Thoracic aorta (tissue), 2 donors: Measurements from ENCODE around the gene MYO3B. TPM values are rescaled to one million over a fixed set of nuclear protein-coding genes. Genes with fewer than 3 reads are reported as not detected.

Experiments used
- ATAC-seq: fragments of 150-250 bp; one replicate; pipeline ENCODE4 v1.8.0; 2017; ENCODE audit warnings: low read depth; ENCODE audit not compliant: insufficient number of reproducible peaks, low FRiP score
- DNase-seq: peaks from one replicate; pipeline ENCODE4 v3.0.0-alpha.2; 2020; ENCODE audit warnings: low spot score
- H3K27ac ChIP-seq, 2 donors: fragments of 200-600 bp; sonication (generic); 1 replicate in 1 of 2; 2 replicates in 1 of 2; pipeline ENCODE4 v1.5.1; 2016; ENCODE audit warnings: mild to moderate bottlenecking in 2 of 2, moderate library complexity in 2 of 2
- H3K27me3 ChIP-seq: fragments of 200-600 bp; sonication (generic); replicated peaks from 2 replicates; pipeline ENCODE4 v1.6.0; 2016; ENCODE audit warnings: mild to moderate bottlenecking; ENCODE audit not compliant: insufficient read depth
- H3K36me3 ChIP-seq: fragments of 200-600 bp; sonication (generic); one replicate; pipeline ENCODE4 v1.5.1; 2016
- H3K4me1 ChIP-seq, 2 donors: fragments of 200-600 bp; sonication (generic); 1 replicate in 1 of 2; 2 replicates in 1 of 2; pipeline versions ENCODE4 v1.5.1 to v1.6.0; 2016; ENCODE audit warnings: low read depth in 2 of 2, mild to moderate bottlenecking in 1 of 2; ENCODE audit not compliant: control insufficient read depth in 1 of 2
- H3K4me3 ChIP-seq: fragments of 200-600 bp; sonication (generic); 2 replicates; pipeline ENCODE4 v1.5.1; 2016; ENCODE audit warnings: mild to moderate bottlenecking
- H3K9me3 ChIP-seq: fragments of 200-600 bp; sonication (generic); 2 replicates; pipeline ENCODE4 v1.5.1; 2016
- CTCF ChIP-seq: fragments of 200-600 bp; sonication (generic); IDR thresholded peaks from one replicate; pipeline ENCODE4 v1.5.1; 2019; ENCODE audit warnings: antibody characterized with exemption
- total RNA-seq, 2 donors: library from RNA; depleted of rRNA; stranded (reverse); fragments of >200 nt; gene quantifications; one replicate each; pipeline versions ENCODE4 v1.1.0 to v1.2.3, GENCODE V29; 2016

MYO3B gene
- total RNA-seq, 2 donors from 2014 or later: not detected

- Histone ChIP-seq H3K36me3 (no peaks in the 10 kb centered on the region), H3K4me1 (peaks cover 2 to 13% of the 10 kb centered on the region in 2 donors), H3K27ac (no peak overlapping the region), H3K9me3 (no peaks in the 10 kb centered on the region), H3K4me3 (no peak overlapping the region), H3K27me3 (no peaks in the 10 kb centered on the region)
- ATAC-seq (no peak), DNase-seq (no peak)
- no peak for TF ChIP-seq CTCF
These were observed 43.7 kb downstream of the MYO3B start for GRCh38 chr2:170221317-170222288.

GRCh38 chr2:170222298-170222697, 44.4 kb downstream of the MYO3B start:
- no peak for TF ChIP-seq CTCF
- ATAC-seq (no peak), DNase-seq (no peak)
- Histone ChIP-seq H3K4me3 (no peak overlapping the region), H3K27me3 (no peaks in the 10 kb centered on the region), H3K4me1 (peaks cover 2 to 12% of the 10 kb centered on the region in 2 donors), H3K36me3 (no peaks in the 10 kb centered on the region), H3K27ac (no peak overlapping the region), H3K9me3 (no peaks in the 10 kb centered on the region)

- no peaks in the 10 kb centered on the region for H3K27me3 ChIP-seq
- DNase-seq (no peak), ATAC-seq (no peak)
- no peaks in the 10 kb centered on the region for H3K36me3 ChIP-seq
- no peak overlapping the region for H3K4me3 ChIP-seq
- no peaks in the 10 kb centered on the region for H3K9me3 ChIP-seq
- no peak for TF ChIP-seq CTCF
- no peak overlapping the region for H3K27ac ChIP-seq
- H3K4me1 ChIP-seq: peaks cover 2 to 6% of the 10 kb centered on the region in 2 donors
These were observed 44.9 kb downstream of the MYO3B start for GRCh38 chr2:170222842-170223241.

- TF ChIP-seq CTCF: no peak
- DNase-seq (no peak), ATAC-seq (no peak)
- Histone ChIP-seq H3K4me1 (peaks cover 0 to 2% of the 10 kb centered on the region in 2 donors), H3K9me3 (no peaks in the 10 kb centered on the region), H3K36me3 (no peaks in the 10 kb centered on the region), H3K27ac (no peak overlapping the region), H3K27me3 (no peaks in the 10 kb centered on the region), H3K4me3 (no peak overlapping the region)
These were observed 46.8 kb downstream of the MYO3B start for GRCh38 chr2:170224692-170225294.

GRCh38 chr2:170226216-170226615, 48.3 kb downstream of the MYO3B start:
- Histone ChIP-seq H3K27me3 (no peaks in the 10 kb centered on the region), H3K36me3 (no peaks in the 10 kb centered on the region)

More at GRCh38 chr2:170226216-170226615, 48.3 kb downstream of the MYO3B start:
- Histone ChIP-seq H3K4me3 (no peak overlapping the region), H3K4me1 (peaks cover 0 to 2% of the 10 kb centered on the region in 2 donors), H3K27ac (no peak overlapping the region), H3K9me3 (no peaks in the 10 kb centered on the region)
- DNase-seq (no peak), ATAC-seq (no peak)
- TF ChIP-seq CTCF: no peak
